WTC11 (cell line): ENCODE results near the gene A4GNT. TPM values are rescaled to one million over a fixed set of nuclear protein-coding genes. Genes with fewer than 3 reads are reported as not detected.

Experiments
- ATAC-seq: fragments of 200-7000 bp; cut with Tn5 transposase; 2 replicates; pipeline ENCODE4 v1.10.0; 2021; ENCODE audit warnings: mild to moderate bottlenecking, moderate library complexity
- CTCF ChIA-PET: fragments of 300-600 bp; sonication (Branson Sonifier 250); formaldehyde crosslinking; loops from one replicate; lab custom pipeline; 2021; ENCODE audit warnings: antibody characterized with exemption; lab: Charles Lee
- POLR2A ChIA-PET: fragments of 350-600 bp; sonication (Branson Sonifier 250); formaldehyde crosslinking; loops from one replicate; lab custom pipeline; 2021; ENCODE audit warnings: antibody characterized with exemption; lab: Charles Lee
- DNase-seq: peaks from one replicate; pipeline ENCODE4 v3.0.0; 2021; ENCODE audit warnings: low spot score
- H3K27ac Mint-ChIP-seq: 2 replicates; pipeline ENCODE4 v1.8.0; 2021; ENCODE audit warnings: mixed read lengths
- H3K27me3 Mint-ChIP-seq: 2 replicates; pipeline ENCODE4 v1.8.0; 2021; ENCODE audit warnings: low read depth, mild to moderate bottlenecking, moderate library complexity, mixed read lengths
- H3K36me3 Mint-ChIP-seq: 2 replicates; pipeline ENCODE4 v1.8.0; 2021; ENCODE audit warnings: mixed read lengths
- H3K4me1 Mint-ChIP-seq: 2 replicates; pipeline ENCODE4 v1.8.0; 2022; ENCODE audit warnings: mixed read lengths
- H3K4me3 Mint-ChIP-seq: 2 replicates; pipeline ENCODE4 v1.8.0; 2021; ENCODE audit warnings: mild to moderate bottlenecking, moderate library complexity, mixed read lengths
- H3K9me3 Mint-ChIP-seq: 2 replicates; pipeline ENCODE4 v1.8.0; 2021; ENCODE audit warnings: mixed read lengths
- CDX4 ChIP-seq: fragments of 250-450 bp; sonication (Bioruptor Pico); IDR thresholded peaks from 2 replicates; pipeline ENCODE4 v1.9.0; 2021; ENCODE audit warnings: moderate library complexity, mild to moderate bottlenecking, inconsistent platforms, borderline replicate concordance
- ESRRA ChIP-seq: sonication (generic); formaldehyde crosslinking; IDR thresholded peaks from 2 replicates; pipeline ENCODE4 v1.8.1; 2022; ENCODE audit warnings: mild to moderate bottlenecking, missing genetic modification reagents, borderline replicate concordance
- FOXP1 ChIP-seq: sonication (generic); formaldehyde crosslinking; IDR thresholded peaks from 2 replicates; pipeline ENCODE4 v1.8.0; 2022; ENCODE audit warnings: missing genetic modification reagents, mild to moderate bottlenecking, moderate library complexity, borderline replicate concordance
- GRHL2 ChIP-seq: fragments of 250-450 bp; sonication (Bioruptor Pico); IDR thresholded peaks from 2 replicates; pipeline ENCODE4 v1.8.0; 2022; ENCODE audit warnings: mild to moderate bottlenecking, moderate library complexity; ENCODE audit not compliant: insufficient replicate concordance, severe bottlenecking
- NR1H2 ChIP-seq: sonication (generic); formaldehyde crosslinking; IDR thresholded peaks from 2 replicates; pipeline ENCODE4 v1.9.0; 2021; ENCODE audit warnings: mild to moderate bottlenecking, moderate library complexity, missing genetic modification reagents
- STAT6 ChIP-seq: sonication (generic); formaldehyde crosslinking; conservative IDR thresholded peaks from 2 replicates; pipeline ENCODE4 v1.8.1; 2023; ENCODE audit warnings: mild to moderate bottlenecking, low read depth, missing genetic modification reagents, moderate library complexity
- TCF7 ChIP-seq: sonication (generic); formaldehyde crosslinking; IDR thresholded peaks from 2 replicates; pipeline ENCODE4 v1.8.0; 2022; ENCODE audit warnings: mild to moderate bottlenecking, low read depth, missing genetic modification reagents, moderate library complexity
- TP53 ChIP-seq: sonication (generic); formaldehyde crosslinking; IDR thresholded peaks from 2 replicates; pipeline ENCODE4 v1.8.1; 2023; ENCODE audit warnings: mild to moderate bottlenecking, missing genetic modification reagents
- ZNF317 ChIP-seq: sonication (generic); formaldehyde crosslinking; IDR thresholded peaks from 2 replicates; pipeline ENCODE4 v1.8.1; 2023; ENCODE audit warnings: low read depth, mild to moderate bottlenecking, moderate library complexity, missing genetic modification reagents, borderline replicate concordance
- ZNF416 ChIP-seq: fragments of 250-450 bp; sonication (Bioruptor Pico); IDR thresholded peaks from 2 replicates; pipeline ENCODE4 v1.9.0; 2021; ENCODE audit warnings: mild to moderate bottlenecking, inconsistent platforms
- ZNF512 ChIP-seq: sonication (generic); formaldehyde crosslinking; IDR thresholded peaks from 2 replicates; pipeline ENCODE4 v1.8.1; 2022; ENCODE audit warnings: missing genetic modification reagents, borderline replicate concordance
- ZSCAN18 ChIP-seq: fragments of 250-450 bp; sonication (Bioruptor Pico); IDR thresholded peaks from 2 replicates; pipeline ENCODE4 v2.1.2; 2022; ENCODE audit warnings: mild to moderate bottlenecking, moderate library complexity
- total RNA-seq: library from RNA; stranded (reverse); gene quantifications from 3 replicates; pipeline ENCODE4 v1.2.3, GENCODE V29; 2021
- TF ChIP-seq, protein P1 (sequence below): sonication (generic); formaldehyde crosslinking; IDR thresholded peaks from 2 replicates; pipeline ENCODE4 v1.8.1; 2023; ENCODE audit warnings: mild to moderate bottlenecking, missing genetic modification reagents, borderline replicate concordance
- TF ChIP-seq, protein P2 (sequence below): sonication (generic); formaldehyde crosslinking; IDR thresholded peaks from 2 replicates; pipeline ENCODE4 v1.8.0; 2022; ENCODE audit warnings: missing genetic modification reagents

Gene A4GNT
- total RNA-seq, 1 experiment from 2014 or later = not detected

DNA sequence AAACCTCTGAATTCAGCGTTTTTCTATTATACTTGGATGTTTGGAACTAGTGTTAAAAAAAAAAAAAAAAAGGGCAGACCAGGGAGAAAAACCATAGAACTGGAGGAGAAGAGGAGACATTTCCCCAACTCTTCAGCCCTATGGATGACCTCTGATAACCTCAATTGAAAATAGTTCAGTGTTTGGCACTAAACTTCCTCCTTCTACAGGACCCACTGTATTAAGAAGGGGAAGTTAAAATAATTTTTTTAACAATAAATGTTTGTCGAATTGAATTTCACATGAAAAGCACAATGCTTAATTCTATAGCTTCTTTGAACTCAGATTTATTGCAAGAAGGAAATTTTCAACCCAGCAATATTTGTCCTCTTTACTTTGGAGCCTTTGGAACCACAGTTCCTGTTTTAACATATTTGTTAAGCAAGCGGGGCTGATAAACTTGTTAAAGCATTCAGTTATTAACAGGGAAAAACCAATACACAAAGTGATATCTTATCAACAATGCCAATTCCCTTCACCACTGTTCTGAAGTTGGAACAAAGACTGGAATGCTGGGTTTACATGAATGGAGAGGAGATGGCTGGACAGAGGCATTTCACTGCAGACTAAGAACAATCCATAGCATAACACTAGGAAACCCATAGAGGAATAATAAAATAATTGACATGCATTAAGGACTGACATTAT, 3.1 kb upstream of the A4GNT start (continued):
- TF ChIP-seq NR1H2 (CRISPR knock-in tag) = no peak
- no peak for TF ChIP-seq CDX4 (CRISPR knock-in tag)
- TF ChIP-seq ZNF512 (CRISPR knock-in tag) = no peak

DNA sequence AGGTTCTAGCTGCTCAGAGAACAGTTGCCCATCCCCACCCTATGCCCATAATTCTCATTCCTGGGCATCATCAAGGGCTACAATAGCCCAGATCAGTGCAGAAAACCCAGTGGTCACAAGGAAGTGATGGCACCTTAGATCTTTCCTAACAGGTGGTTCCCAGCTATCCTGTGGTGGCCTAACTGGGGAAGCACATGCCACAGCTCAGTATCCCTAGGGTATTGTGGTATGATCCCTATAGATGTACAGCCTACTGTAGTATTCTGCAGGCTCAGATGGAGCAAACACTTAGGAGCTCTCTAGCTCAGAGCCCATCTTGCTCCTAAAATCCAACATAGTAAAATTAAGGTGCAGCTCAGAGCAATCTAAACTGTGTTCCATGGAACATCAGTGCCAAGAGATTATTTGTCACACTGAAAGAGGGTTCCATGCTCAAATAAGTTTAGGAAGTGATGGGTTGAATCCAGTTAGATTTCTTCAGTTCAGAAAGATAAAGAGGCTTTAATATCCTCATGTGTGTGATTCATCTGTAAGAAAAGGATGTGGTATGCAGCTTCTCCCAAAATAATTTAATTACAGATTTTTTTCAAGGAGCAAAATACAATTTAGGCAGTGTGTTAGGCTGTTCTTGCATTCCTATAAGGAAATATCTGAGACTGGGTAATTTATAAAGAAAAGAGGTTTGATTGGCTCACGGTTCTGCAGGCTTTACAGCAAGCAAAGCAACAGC, 4.4 kb downstream of the A4GNT start:
- ChIA-PET CTCF (interaction anchor here (0.6 to 1.6 kb wide), 3 partner anchors 12 to 163 kb away, joined by 3 to 4 read pairs (median 4); partner anchors contain the start of gene DZIP1L), POLR2A (interaction anchor here (0.7 kb wide), 1 partner anchor 34 kb away, joined by 3 read pairs; no protein-coding TSS in a partner anchor)
- peaks cover 7% of the 10 kb centered on the region for H3K36me3 Mint-ChIP-seq
- 0 out of 2 replicates have a peak, but pooled peaks cover 4% of the 10 kb centered on the region for H3K4me1 Mint-ChIP-seq
- no peaks in the 10 kb centered on the region for H3K27me3 Mint-ChIP-seq
- no peak overlapping the region for H3K4me3 Mint-ChIP-seq
- H3K27ac Mint-ChIP-seq = no peak overlapping the region
- no peak for ATAC-seq
- TF ChIP-seq ZNF317 = no peak
- TF ChIP-seq, protein P1, sequence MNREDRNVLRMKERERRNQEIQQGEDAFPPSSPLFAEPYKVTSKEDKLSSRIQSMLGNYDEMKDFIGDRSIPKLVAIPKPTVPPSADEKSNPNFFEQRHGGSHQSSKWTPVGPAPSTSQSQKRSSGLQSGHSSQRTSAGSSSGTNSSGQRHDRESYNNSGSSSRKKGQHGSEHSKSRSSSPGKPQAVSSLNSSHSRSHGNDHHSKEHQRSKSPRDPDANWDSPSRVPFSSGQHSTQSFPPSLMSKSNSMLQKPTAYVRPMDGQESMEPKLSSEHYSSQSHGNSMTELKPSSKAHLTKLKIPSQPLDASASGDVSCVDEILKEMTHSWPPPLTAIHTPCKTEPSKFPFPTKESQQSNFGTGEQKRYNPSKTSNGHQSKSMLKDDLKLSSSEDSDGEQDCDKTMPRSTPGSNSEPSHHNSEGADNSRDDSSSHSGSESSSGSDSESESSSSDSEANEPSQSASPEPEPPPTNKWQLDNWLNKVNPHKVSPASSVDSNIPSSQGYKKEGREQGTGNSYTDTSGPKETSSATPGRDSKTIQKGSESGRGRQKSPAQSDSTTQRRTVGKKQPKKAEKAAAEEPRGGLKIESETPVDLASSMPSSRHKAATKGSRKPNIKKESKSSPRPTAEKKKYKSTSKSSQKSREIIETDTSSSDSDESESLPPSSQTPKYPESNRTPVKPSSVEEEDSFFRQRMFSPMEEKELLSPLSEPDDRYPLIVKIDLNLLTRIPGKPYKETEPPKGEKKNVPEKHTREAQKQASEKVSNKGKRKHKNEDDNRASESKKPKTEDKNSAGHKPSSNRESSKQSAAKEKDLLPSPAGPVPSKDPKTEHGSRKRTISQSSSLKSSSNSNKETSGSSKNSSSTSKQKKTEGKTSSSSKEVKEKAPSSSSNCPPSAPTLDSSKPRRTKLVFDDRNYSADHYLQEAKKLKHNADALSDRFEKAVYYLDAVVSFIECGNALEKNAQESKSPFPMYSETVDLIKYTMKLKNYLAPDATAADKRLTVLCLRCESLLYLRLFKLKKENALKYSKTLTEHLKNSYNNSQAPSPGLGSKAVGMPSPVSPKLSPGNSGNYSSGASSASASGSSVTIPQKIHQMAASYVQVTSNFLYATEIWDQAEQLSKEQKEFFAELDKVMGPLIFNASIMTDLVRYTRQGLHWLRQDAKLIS (CRISPR knock-in tag) = no peak
- TF ChIP-seq FOXP1 (CRISPR knock-in tag) = no peak
- no peak for TF ChIP-seq TCF7 (CRISPR knock-in tag)
- no peak for DNase-seq
- peaks cover 19% of the 10 kb centered on the region for H3K9me3 Mint-ChIP-seq

DNA sequence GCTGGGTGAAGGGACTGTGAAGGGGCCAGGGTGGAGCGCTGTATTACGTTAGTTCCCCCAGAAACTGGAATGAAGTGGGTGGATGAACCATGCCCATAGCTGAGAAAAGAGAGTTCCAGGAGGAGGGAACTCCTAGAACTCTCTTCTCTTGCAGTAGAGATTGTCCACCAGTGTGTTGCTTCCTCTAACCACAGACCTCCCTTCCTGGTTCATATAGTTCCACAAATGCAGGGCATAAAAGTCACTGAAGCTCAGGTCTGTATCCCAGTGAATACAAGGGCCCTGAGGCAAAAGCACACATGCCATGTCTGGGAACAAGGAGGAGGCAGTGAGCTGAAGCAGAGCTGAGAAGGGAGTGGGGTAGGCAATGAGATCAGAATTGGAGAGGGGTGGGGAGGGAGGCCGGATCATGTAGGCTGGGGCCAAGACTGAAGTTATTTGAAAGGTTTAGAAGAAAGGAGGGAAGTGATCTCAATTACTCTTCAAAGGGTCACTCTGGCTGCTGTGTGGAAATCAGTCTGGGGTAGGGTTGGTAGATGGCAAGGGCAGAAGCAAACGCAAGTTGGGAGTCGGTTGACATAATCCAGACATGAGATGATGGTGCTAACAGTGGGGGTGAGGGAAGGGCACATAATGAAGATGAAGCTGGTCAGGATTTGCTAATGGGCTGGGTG, 6.5 kb downstream of the A4GNT start:
- Mint-ChIP-seq H3K27me3 (no peaks in the 10 kb centered on the region), H3K27ac (no peak overlapping the region), H3K4me3 (no peak overlapping the region), H3K36me3 (peaks cover 7% of the 10 kb centered on the region), H3K9me3 (peaks cover 19% of the 10 kb centered on the region), H3K4me1 (0 out of 2 replicates have a peak, but pooled peaks cover 4% of the 10 kb centered on the region)
- ChIA-PET POLR2A (interaction anchor here (0.6 kb wide), 1 partner anchor 43 kb away, joined by 4 read pairs; no protein-coding TSS in a partner anchor), CTCF (interaction anchor here (0.9 to 1.5 kb wide), 2 partner anchors 10 to 66 kb away, joined by 3 read pairs; partner anchors contain the start of gene DZIP1L)
- DNase-seq (no peak), ATAC-seq (no peak)
- no peak for TF ChIP-seq GRHL2 (CRISPR knock-in tag)
- TF ChIP-seq, protein P2, sequence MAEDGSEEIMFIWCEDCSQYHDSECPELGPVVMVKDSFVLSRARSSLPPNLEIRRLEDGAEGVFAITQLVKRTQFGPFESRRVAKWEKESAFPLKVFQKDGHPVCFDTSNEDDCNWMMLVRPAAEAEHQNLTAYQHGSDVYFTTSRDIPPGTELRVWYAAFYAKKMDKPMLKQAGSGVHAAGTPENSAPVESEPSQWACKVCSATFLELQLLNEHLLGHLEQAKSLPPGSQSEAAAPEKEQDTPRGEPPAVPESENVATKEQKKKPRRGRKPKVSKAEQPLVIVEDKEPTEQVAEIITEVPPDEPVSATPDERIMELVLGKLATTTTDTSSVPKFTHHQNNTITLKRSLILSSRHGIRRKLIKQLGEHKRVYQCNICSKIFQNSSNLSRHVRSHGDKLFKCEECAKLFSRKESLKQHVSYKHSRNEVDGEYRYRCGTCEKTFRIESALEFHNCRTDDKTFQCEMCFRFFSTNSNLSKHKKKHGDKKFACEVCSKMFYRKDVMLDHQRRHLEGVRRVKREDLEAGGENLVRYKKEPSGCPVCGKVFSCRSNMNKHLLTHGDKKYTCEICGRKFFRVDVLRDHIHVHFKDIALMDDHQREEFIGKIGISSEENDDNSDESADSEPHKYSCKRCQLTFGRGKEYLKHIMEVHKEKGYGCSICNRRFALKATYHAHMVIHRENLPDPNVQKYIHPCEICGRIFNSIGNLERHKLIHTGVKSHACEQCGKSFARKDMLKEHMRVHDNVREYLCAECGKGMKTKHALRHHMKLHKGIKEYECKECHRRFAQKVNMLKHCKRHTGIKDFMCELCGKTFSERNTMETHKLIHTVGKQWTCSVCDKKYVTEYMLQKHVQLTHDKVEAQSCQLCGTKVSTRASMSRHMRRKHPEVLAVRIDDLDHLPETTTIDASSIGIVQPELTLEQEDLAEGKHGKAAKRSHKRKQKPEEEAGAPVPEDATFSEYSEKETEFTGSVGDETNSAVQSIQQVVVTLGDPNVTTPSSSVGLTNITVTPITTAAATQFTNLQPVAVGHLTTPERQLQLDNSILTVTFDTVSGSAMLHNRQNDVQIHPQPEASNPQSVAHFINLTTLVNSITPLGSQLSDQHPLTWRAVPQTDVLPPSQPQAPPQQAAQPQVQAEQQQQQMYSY (CRISPR knock-in tag) = no peak
- TF ChIP-seq ZNF416 (CRISPR knock-in tag) = no peak
- TF ChIP-seq ESRRA (CRISPR knock-in tag) = no peak
- no peak for TF ChIP-seq TP53
- TF ChIP-seq ZSCAN18 (CRISPR knock-in tag) = no peak
- TF ChIP-seq STAT6 = no peak
